Kidney epithelial cell (primary cell): Measurements from ENCODE around the gene TMCO1. TPM values are rescaled to one million over a fixed set of nuclear protein-coding genes. Genes with fewer than 3 reads are reported as not detected.
A peak's percentile ranks its signal among the peaks of the same experiment; 100 is the strongest.
"Not testable (repeated sequence)": the region's sequence is repeated elsewhere in the genome, so short reads cannot be mapped to it uniquely, and the experiment has no call there.

Experiments
- DNase-seq: peaks from one replicate; pipeline ENCODE4 v3.0.0-alpha.2; 2010; ENCODE audit warnings: low read depth
- H3K27me3 ChIP-seq: 2 replicates; pipeline ENCODE4 v1.6.0; 2011; ENCODE audit warnings: low read length; ENCODE audit not compliant: control insufficient read depth, insufficient read depth
- H3K36me3 ChIP-seq: 2 replicates; pipeline ENCODE4 v1.5.1; 2011; ENCODE audit warnings: low read length; ENCODE audit not compliant: control insufficient read depth, insufficient read depth
- H3K4me3 ChIP-seq: 2 replicates; pipeline ENCODE4 v1.5.1; 2011; ENCODE audit warnings: low read depth, mild to moderate bottlenecking, control low read depth, low read length
- CTCF ChIP-seq: IDR thresholded peaks from 2 replicates; pipeline ENCODE4 v1.5.1; 2011; ENCODE audit warnings: mild to moderate bottlenecking, moderate library complexity, low read length, control low read depth, inconsistent platforms; ENCODE audit not compliant: insufficient read depth, poor library complexity, severe bottlenecking
- total RNA-seq: library from RNA; depleted of rRNA; stranded (reverse); fragments of >200 nt; gene quantifications from 2 replicates; pipeline ENCODE4 v1.2.3, GENCODE V29; 2015

TMCO1 gene
- total RNA-seq, 1 donor from 2014 or later, result 87.2 TPM

- no peak overlapping the region for H3K4me3 ChIP-seq
- H3K36me3 ChIP-seq, result peaks cover 1% of the 10 kb centered on the region
- no peak for DNase-seq
- no peak for TF ChIP-seq CTCF
- H3K27me3 ChIP-seq, result no peaks in the 10 kb centered on the region
Observed at GRCh38 chr1:165686971-165687433, 81.7 kb downstream of the TMCO1 start.

GRCh38 chr1:165686121-165686970, 82.3 kb downstream of the TMCO1 start:
- TF ChIP-seq CTCF, result peak; percentile 13
- Histone ChIP-seq H3K27me3 (no peaks in the 10 kb centered on the region), H3K36me3 (peaks cover 1% of the 10 kb centered on the region), H3K4me3 (no peak overlapping the region)
- no peak for DNase-seq

- H3K27me3 ChIP-seq, result no peaks in the 10 kb centered on the region
- no peak for DNase-seq
- peaks cover 1% of the 10 kb centered on the region for H3K36me3 ChIP-seq
- TF ChIP-seq CTCF, result no peak
- H3K4me3 ChIP-seq, result no peak overlapping the region
Observed at GRCh38 chr1:165683848-165684485, 84.7 kb downstream of the TMCO1 start.

- DNase-seq, H3K36me3 ChIP-seq, H3K27me3 ChIP-seq, H3K4me3 ChIP-seq: not testable (repeated sequence)
Observed at GRCh38 chr1:165680773-165681172, 87.9 kb downstream of the TMCO1 start.

- no peak for TF ChIP-seq CTCF
- DNase-seq, result no peak
- no peaks in the 10 kb centered on the region for H3K27me3 ChIP-seq
- peaks cover 2% of the 10 kb centered on the region for H3K36me3 ChIP-seq
- no peak overlapping the region for H3K4me3 ChIP-seq
Observed at GRCh38 chr1:165680303-165680702, 88.4 kb downstream of the TMCO1 start.

GRCh38 chr1:165679282-165680036, 89.2 kb downstream of the TMCO1 start:
- TF ChIP-seq CTCF, result no peak
- Histone ChIP-seq H3K4me3 (no peak overlapping the region), H3K27me3 (no peaks in the 10 kb centered on the region), H3K36me3 (peaks cover 2% of the 10 kb centered on the region)
- DNase-seq, result no peak
